ENCODE data around the gene SLC35C1.

Gene SLC35C1

GRCh38 chr11:45860764-45861510 is 56.0 kb downstream of the SLC35C1 start:
- no peak for DNase-seq (ENCODE audit: insufficient read length, low spot score)
- FAIRE-seq, result no peak
